K562 (cell line): ENCODE data around the gene S100A8. TPM values are rescaled to one million over a fixed set of nuclear protein-coding genes. Genes with fewer than 3 reads are reported as not detected.

Source experiments
- ATAC-seq: fragments of 200-7000 bp; cut with Tn5 transposase; 3 replicates; pipeline ENCODE4 v1.9.1; 2020; ENCODE audit warnings: moderate library complexity
- BruUV-seq: library from RNA; stranded (reverse); fragments of 400-500 nt; replicated peaks from 2 replicates; lab custom pipeline; 2021; lab: Mats Ljungman, UMichigan
- CTCF ChIA-PET: fragments of 300-600 bp; formaldehyde crosslinking; extraction: SDS; loops from one replicate; lab custom pipeline; 2021; ENCODE audit warnings: low intra/inter-chr PET ratio; lab: Yijun Ruan, JAX
- POLR2A ChIA-PET: fragments of 300-600, 350-650 bp; sonication (Branson Sonifier 250); formaldehyde crosslinking; extraction: SDS; loops from one replicate; lab custom pipeline; 2021; ENCODE audit warnings: antibody characterized with exemption, inconsistent platforms; lab: Yijun Ruan, JAX
- DNase-seq, 4 experiments: peaks; one replicate each; pipeline versions ENCODE4 v3.0.0 to v3.0.0-alpha.2; 2011 to 2018; ENCODE audit warnings: low spot score in 3 of 4, mixed read lengths in 3 of 4; ENCODE audit errors: extremely low read depth in 1 of 4
- FAIRE-seq: peaks from 2 replicates; lab custom pipeline; 2011; peaks lifted over from hg19 to GRCh38; lab: Jason Lieb, UNC
- H2AFZ ChIP-seq: 2 replicates; pipeline ENCODE4 v1.6.0; 2011; ENCODE audit warnings: low read depth, low read length, control low read depth, inconsistent platforms
- H3K27ac ChIP-seq: fragments of 200-600 bp; 3 replicates; pipeline ENCODE4 v1.8.0; 2011; ENCODE audit warnings: low read depth, mild to moderate bottlenecking, control low read depth, inconsistent platforms, low read length, moderate library complexity, mixed read lengths; ENCODE audit errors: extremely low read depth
- H3K27me3 ChIP-seq, 2 experiments: fragments of 300-600 bp in 1 of 2; 2 replicates in 1 of 2; 3 replicates in 1 of 2; pipeline versions ENCODE4 v1.6.0 to v1.8.0; 2011; ENCODE audit warnings: inconsistent platforms in 2 of 2, low read length in 2 of 2, mild to moderate bottlenecking in 1 of 2, mixed read lengths in 1 of 2, moderate library complexity in 1 of 2; ENCODE audit not compliant: control insufficient read depth in 2 of 2, insufficient read depth in 2 of 2
- H3K36me3 ChIP-seq: fragments of 300-600 bp; 3 replicates; pipeline ENCODE4 v1.8.0; 2011; ENCODE audit warnings: mild to moderate bottlenecking, low read length, inconsistent platforms; ENCODE audit not compliant: control insufficient read depth, insufficient read depth
- H3K4me1 ChIP-seq, 2 experiments: fragments of 200-600 bp in 1 of 2; replicated peaks in 1 of 2; 2 replicates in 1 of 2; 3 replicates in 1 of 2; pipeline versions ENCODE4 v1.5.1 to v1.8.0; 2011; ENCODE audit warnings: inconsistent platforms in 2 of 2, low read length in 2 of 2, mild to moderate bottlenecking in 1 of 2, mixed read lengths in 1 of 2, moderate library complexity in 1 of 2; ENCODE audit not compliant: control insufficient read depth in 2 of 2, insufficient read depth in 2 of 2
- H3K4me2 ChIP-seq: 2 replicates; pipeline ENCODE4 v1.6.1; 2011; ENCODE audit warnings: low read length, control low read depth, inconsistent platforms, mixed read lengths; ENCODE audit not compliant: insufficient read depth
- H3K4me3 ChIP-seq: fragments of 200-600 bp; sonication (generic), shearing (Covaris generic); 2 replicates; pipeline ENCODE4 v1.5.1; 2016; ENCODE audit warnings: control low read depth, inconsistent platforms
- H3K79me2 ChIP-seq: fragments of 200-600 bp; 3 replicates; pipeline ENCODE4 v1.8.0; 2011; ENCODE audit warnings: low read length, inconsistent platforms; ENCODE audit not compliant: control insufficient read depth, insufficient read depth
- H3K9ac ChIP-seq, 2 experiments: 2 replicates each; pipeline versions ENCODE4 v1.6.0 to v1.6.1; 2011; ENCODE audit warnings: low read depth in 2 of 2, low read length in 2 of 2, control low read depth in 1 of 2, inconsistent platforms in 1 of 2, mild to moderate bottlenecking in 1 of 2, mixed read lengths in 1 of 2; ENCODE audit not compliant: insufficient read depth in 1 of 2
- H3K9me1 ChIP-seq: one replicate; pipeline ENCODE4 v1.6.0; 2011; ENCODE audit warnings: inconsistent platforms, mild to moderate bottlenecking, low read length, moderate library complexity; ENCODE audit not compliant: control insufficient read depth, insufficient read depth
- H3K9me3 ChIP-seq: replicated peaks from 2 replicates; pipeline ENCODE4 v1.5.1; 2011; ENCODE audit warnings: low read depth, low read length, inconsistent platforms; ENCODE audit not compliant: control insufficient read depth, insufficient read depth
- H4K20me1 ChIP-seq: replicated peaks from 2 replicates; pipeline ENCODE4 v1.6.1; 2011; ENCODE audit warnings: low read length, inconsistent platforms, mixed read lengths; ENCODE audit not compliant: control insufficient read depth, insufficient read depth
- C11orf30 ChIP-seq: fragments of 450-650 bp; IDR thresholded peaks from 2 replicates; pipeline ENCODE4 v1.6.1; 2016; ENCODE audit warnings: low read depth, mild to moderate bottlenecking
- L3MBTL2 ChIP-seq: fragments of 450-650 bp; IDR thresholded peaks from 2 replicates; pipeline ENCODE4 v1.6.1; 2016; ENCODE audit warnings: mild to moderate bottlenecking, moderate library complexity
- MCM3 ChIP-seq: fragments of 450-650 bp; IDR thresholded peaks from 2 replicates; pipeline ENCODE4 v1.6.1; 2016
- ZNF316 ChIP-seq: fragments of 450-650 bp; IDR thresholded peaks from 2 replicates; pipeline ENCODE4 v1.6.1; 2016
- WGBS: fragments of 100-300 bp; shearing (Covaris generic); methylation state at CpG from one replicate; pipeline ENCODE4 v1.1.6; 2016; ENCODE audit warnings: low coverage, mixed read lengths; ENCODE audit not compliant: insufficient coverage; ENCODE audit errors: missing lambda C conversion rate; 5-methylcytosine and 5-hydroxymethylcytosine counted together
- in situ Hi-C: fragments of 300-500 bp; cut with MboI; formaldehyde crosslinking; loops from 4 replicates; pipeline ENCODE4 v1.15.0; 2018; ENCODE audit warnings: inconsistent platforms, mixed read lengths
- intact Hi-C: fragments of 100-400 bp; cut with micrococcal nuclease; formaldehyde crosslinking; loops from 2 replicates; pipeline ENCODE4 v1.14.2; 2022
- polyA plus RNA-seq, 8 experiments: library from polyadenylated mRNA; depleted of rRNA in 4 of 8; stranded (reverse) in 5 of 8; unstranded in 3 of 8; fragments of >200 nt; fragmentation: Nextera tagmentation in 2 of 8; fragmentation: Illumina TruSeq in 1 of 8; extraction: Ambion mirVana in 2 of 8; extraction: Trizol in 1 of 8; gene quantifications; 2 replicates each; pipeline versions ENCODE4 v1.2.1 to v1.2.3, GENCODE V29; 2011 to 2014; ENCODE audit warnings: inconsistent platforms in 1 of 8, missing spikeins in 1 of 8
- total RNA-seq, 7 experiments: library from RNA; depleted of rRNA in 6 of 7; stranded (reverse); fragments of >200 nt in 6 of 7; fragmentation: Illumina TruSeq in 2 of 7; extraction: Trizol in 2 of 7; gene quantifications; 2 replicates each; pipeline versions ENCODE4 v1.2.1 to v1.2.3, GENCODE V29; 2011 to 2021; ENCODE audit warnings: low replicate concordance in 1 of 7
- TF ChIP-seq, protein P1 (sequence below): IDR thresholded peaks from 2 replicates; pipeline ENCODE4 v1.6.1; 2016; ENCODE audit warnings: missing genetic modification characterization, missing compliant biosample characterization

S100A8 gene
- total and polyA plus RNA-seq, 9 of the 15 experiments (the other 6 are each of a cell fraction or from before 2014, with no cell fraction given), result 0.15 to 0.60 TPM; not detected in 7

DNA sequence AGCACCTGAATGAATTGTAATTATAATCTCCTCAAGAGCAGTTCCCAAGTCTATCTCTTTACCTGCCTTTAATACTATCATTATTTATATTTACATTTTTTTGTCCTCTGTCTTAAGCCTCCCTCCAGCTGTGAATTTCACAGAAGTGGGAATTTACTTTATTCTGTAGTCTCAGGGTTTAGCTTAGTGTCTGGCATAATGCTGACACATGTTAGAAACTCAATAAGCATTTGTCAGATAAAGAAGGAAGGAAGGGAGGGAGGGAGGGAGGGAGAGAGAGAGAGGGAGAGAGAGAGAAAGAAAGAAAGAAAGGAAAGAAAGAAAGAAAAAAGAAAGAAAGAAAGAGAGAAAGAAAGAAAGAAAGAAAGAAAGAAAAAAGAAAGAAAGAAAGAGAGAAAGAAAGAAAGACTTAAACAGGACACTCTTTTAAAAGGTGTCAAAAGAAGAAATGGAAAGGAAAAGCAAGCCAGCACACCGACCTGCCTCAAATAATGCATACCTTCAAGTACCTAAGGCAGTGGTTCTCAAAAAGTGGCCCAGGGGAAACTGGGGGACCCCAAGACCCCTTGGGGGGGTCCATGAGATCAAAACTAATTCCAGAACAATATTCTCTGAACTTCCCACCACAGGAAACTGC, 40.4 kb downstream of the S100A8 start:
- no peak overlapping the region for H3K4me3 ChIP-seq
- intact Hi-C loops, result loop anchor here (10.0 kb wide), 2 partner anchors 414 to 634 kb away; partner anchors contain the start of gene RAB13
- no TSS peak for BruUV-seq
- in situ Hi-C loops, result loop anchor here (5.0 to 10.0 kb wide), 2 partner anchors 157 to 404 kb away; no protein-coding TSS in a partner anchor
- ChIA-PET CTCF (interaction anchor here (0.6 kb wide), 1 partner anchor 26 kb away, joined by 3 read pairs; no protein-coding TSS in a partner anchor), POLR2A (interaction anchor here (2.6 kb wide), 1 partner anchor 145 kb away, joined by 9 read pairs; no protein-coding TSS in a partner anchor)
- TF ChIP-seq, protein P1, sequence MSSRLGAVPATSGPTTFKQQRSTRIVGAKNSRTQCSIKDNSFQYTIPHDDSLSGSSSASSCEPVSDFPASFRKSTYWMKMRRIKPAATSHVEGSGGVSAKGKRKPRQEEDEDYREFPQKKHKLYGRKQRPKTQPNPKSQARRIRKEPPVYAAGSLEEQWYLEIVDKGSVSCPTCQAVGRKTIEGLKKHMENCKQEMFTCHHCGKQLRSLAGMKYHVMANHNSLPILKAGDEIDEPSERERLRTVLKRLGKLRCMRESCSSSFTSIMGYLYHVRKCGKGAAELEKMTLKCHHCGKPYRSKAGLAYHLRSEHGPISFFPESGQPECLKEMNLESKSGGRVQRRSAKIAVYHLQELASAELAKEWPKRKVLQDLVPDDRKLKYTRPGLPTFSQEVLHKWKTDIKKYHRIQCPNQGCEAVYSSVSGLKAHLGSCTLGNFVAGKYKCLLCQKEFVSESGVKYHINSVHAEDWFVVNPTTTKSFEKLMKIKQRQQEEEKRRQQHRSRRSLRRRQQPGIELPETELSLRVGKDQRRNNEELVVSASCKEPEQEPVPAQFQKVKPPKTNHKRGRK (tag), result peak; percentile 95
- TF ChIP-seq L3MBTL2, result peak; percentile 43; the same call in 1 of the 2 replicates
- peak; percentile 52 for TF ChIP-seq ZNF316
- 0 out of 2 replicates have a peak, but pooled peaks have one; percentile 14 for TF ChIP-seq C11orf30
- no peak for TF ChIP-seq MCM3
- peaks cover 3% of the 10 kb centered on the region; the same call in 1 of the 2 replicates for H4K20me1 ChIP-seq
- H3K4me2 ChIP-seq, result no peak overlapping the region
- DNase-seq (no peak), ATAC-seq (no peak), FAIRE-seq (no peak)
- 0 out of 2 replicates have a peak overlapping the region, but pooled peaks have one; percentile 44 for H2AFZ ChIP-seq
- H3K9ac ChIP-seq, result no peak overlapping the region
- H3K27me3 ChIP-seq, result peaks cover 3 to 15% of the 10 kb centered on the region in 2 experiments; a peak in 3 of 5 replicates
- H3K79me2 ChIP-seq, result no peaks in the 10 kb centered on the region
- H3K9me3 ChIP-seq, result no peaks in the 10 kb centered on the region
- WGBS, result 0% methylated on average over 1 of the region's 1 CpG
- H3K9me1 ChIP-seq, result no peaks in the 10 kb centered on the region
- peaks cover under 1 to 5% of the 10 kb centered on the region in 2 experiments; a peak in 3 of 5 replicates for H3K4me1 ChIP-seq
- H3K27ac ChIP-seq, result no peak overlapping the region
- no peaks in the 10 kb centered on the region for H3K36me3 ChIP-seq
